T-helper 2 cell treated with Interferon-gamma antibody and Interleukin-4, amounts not matched to agents 5 μg/mL and 100 μg/mL, for 36 hours (primary cell): ENCODE measurements around the gene PRUNE2.

ENCODE experiments used
- DNase-seq: peaks from one replicate; pipeline ENCODE4 v3.0.0; 2021; ENCODE audit warnings: low spot score
- H3K27ac Mint-ChIP-seq: one replicate; pipeline ENCODE4 v1.8.0; 2021; ENCODE audit warnings: mild to moderate bottlenecking, mixed read lengths
- H3K27me3 Mint-ChIP-seq: one replicate; pipeline ENCODE4 v1.8.0; 2021; ENCODE audit warnings: low read depth, mixed read lengths
- H3K36me3 Mint-ChIP-seq: one replicate; pipeline ENCODE4 v1.8.0; 2021; ENCODE audit warnings: low read depth, mixed read lengths
- H3K4me1 Mint-ChIP-seq: one replicate; pipeline ENCODE4 v1.8.0; 2021; ENCODE audit warnings: low read depth, mixed read lengths
- H3K4me3 Mint-ChIP-seq: one replicate; pipeline ENCODE4 v1.8.0; 2022; ENCODE audit warnings: mild to moderate bottlenecking, moderate library complexity, mixed read lengths
- H3K9me3 Mint-ChIP-seq: one replicate; pipeline ENCODE4 v1.8.0; 2021; ENCODE audit warnings: mixed read lengths

PRUNE2 gene

GRCh38 chr9:76662476-76663281, 243.2 kb downstream of the PRUNE2 start:
- no peaks in the 10 kb centered on the region for H3K9me3 Mint-ChIP-seq
- H3K27me3 Mint-ChIP-seq = peaks cover 11% of the 10 kb centered on the region
- no peak for DNase-seq
- no peaks in the 10 kb centered on the region for H3K36me3 Mint-ChIP-seq
- H3K27ac Mint-ChIP-seq = no peak overlapping the region
- no peak overlapping the region for H3K4me3 Mint-ChIP-seq
- H3K4me1 Mint-ChIP-seq = peaks cover 19% of the 10 kb centered on the region

DNA sequence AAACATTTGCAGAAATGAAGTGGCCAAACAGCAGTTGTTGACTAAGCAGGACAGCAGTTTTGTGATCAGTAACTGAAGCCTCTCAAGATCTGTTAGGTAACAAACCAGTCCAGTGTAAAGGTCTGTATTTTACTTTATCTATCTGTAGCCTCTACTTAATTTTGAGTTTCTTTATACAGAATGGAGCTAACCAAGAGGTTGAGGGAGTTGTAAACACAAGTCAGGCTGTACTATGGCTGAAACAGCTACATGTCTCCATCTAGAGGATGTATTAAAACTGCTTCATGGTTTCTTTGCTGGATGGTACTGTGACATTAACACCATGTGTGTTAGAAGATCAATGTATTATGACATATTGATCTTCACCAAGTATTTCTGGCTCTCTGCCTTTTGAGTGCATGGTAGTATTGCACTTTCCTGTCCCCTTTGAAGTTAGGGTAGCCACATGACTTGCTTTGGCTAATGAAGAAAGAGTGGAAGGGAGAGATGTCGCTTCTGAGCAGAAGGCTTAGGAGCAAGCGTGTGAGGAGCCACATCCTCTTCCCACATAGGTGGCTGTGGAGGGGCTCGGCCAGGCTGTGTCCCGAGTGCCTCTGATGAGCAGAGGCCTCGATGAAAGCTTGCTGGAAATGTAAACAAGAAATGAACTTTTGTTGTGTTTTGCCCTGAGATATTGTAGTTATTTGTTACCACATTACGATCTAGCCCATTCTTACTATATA, 247.2 kb downstream of the PRUNE2 start:
- Mint-ChIP-seq H3K27me3 (peaks cover 4% of the 10 kb centered on the region), H3K36me3 (no peaks in the 10 kb centered on the region), H3K4me3 (no peak overlapping the region), H3K4me1 (peaks cover 45% of the 10 kb centered on the region), H3K27ac (no peak overlapping the region), H3K9me3 (no peaks in the 10 kb centered on the region)
- no peak for DNase-seq

DNA sequence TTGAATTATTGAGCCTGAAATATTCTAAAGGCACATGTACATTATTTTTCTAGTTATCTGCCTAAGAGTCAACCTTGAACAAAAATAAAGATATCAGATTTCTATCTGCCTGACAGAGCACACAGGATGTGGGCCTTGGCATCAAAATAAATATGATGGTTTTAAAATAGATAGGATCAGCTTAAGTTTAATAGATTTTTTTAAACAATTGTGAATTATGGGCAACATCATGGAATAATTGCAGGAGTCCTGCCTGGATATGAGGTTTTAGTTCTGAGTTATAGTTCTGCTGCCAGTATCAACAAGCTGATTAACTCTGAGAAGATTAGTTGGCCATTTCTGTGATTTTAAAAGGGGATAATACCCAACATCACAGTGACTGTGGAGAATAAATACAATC, 248.6 kb downstream of the PRUNE2 start:
- H3K4me1 Mint-ChIP-seq = peaks cover 45% of the 10 kb centered on the region
- no peak overlapping the region for H3K27ac Mint-ChIP-seq
- peaks cover 3% of the 10 kb centered on the region for H3K27me3 Mint-ChIP-seq
- H3K4me3 Mint-ChIP-seq = no peak overlapping the region
- H3K9me3 Mint-ChIP-seq = no peaks in the 10 kb centered on the region
- no peak for DNase-seq
- H3K36me3 Mint-ChIP-seq = no peaks in the 10 kb centered on the region

GRCh38 chr9:76655971-76656370, 249.9 kb downstream of the PRUNE2 start:
- H3K36me3 Mint-ChIP-seq = no peaks in the 10 kb centered on the region
- H3K9me3 Mint-ChIP-seq = no peaks in the 10 kb centered on the region

GRCh38 chr9:76655121-76655541, 250.8 kb downstream of the PRUNE2 start:
- no peaks in the 10 kb centered on the region for H3K27me3 Mint-ChIP-seq
- peaks cover 62% of the 10 kb centered on the region for H3K4me1 Mint-ChIP-seq
- peak; percentile 17 for DNase-seq
- H3K4me3 Mint-ChIP-seq = peak overlapping the region; percentile 53
- H3K36me3 Mint-ChIP-seq = no peaks in the 10 kb centered on the region
- H3K9me3 Mint-ChIP-seq = no peaks in the 10 kb centered on the region
- peak overlapping the region; percentile 75 for H3K27ac Mint-ChIP-seq

More at GRCh38 chr9:76655971-76656370, 249.9 kb downstream of the PRUNE2 start:
- Mint-ChIP-seq H3K27me3 (no peaks in the 10 kb centered on the region), H3K27ac (no peak overlapping the region), H3K4me1 (peaks cover 55% of the 10 kb centered on the region), H3K4me3 (no peak overlapping the region)
- DNase-seq = no peak

DNA sequence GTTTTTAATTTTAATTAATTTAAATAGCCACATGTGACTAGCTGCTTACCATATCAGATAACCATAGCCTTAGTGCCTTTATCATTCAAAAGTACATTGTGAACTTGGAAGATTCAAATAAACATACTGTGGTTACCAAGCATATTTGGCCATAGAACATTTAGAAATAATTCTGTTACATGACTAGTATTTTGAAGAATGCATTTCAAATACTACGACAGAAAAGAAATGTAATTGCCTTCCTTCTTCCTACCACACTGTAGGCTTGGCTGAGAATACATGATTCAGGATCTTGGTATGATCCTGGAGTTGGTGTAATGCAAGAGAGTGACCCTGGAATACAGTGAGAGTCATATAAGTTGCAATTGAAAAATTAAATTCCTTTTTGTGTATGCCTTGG, 251.3 kb downstream of the PRUNE2 start:
- DNase-seq = no peak
- Mint-ChIP-seq H3K4me1 (peaks cover 62% of the 10 kb centered on the region), H3K27me3 (no peaks in the 10 kb centered on the region), H3K36me3 (no peaks in the 10 kb centered on the region), H3K9me3 (no peaks in the 10 kb centered on the region), H3K27ac (peak overlapping the region; percentile 40), H3K4me3 (peak overlapping the region; percentile 52)

- no peak for DNase-seq
- H3K4me1 Mint-ChIP-seq = peaks cover 61% of the 10 kb centered on the region
- no peaks in the 10 kb centered on the region for H3K9me3 Mint-ChIP-seq
Observed at GRCh38 chr9:76654051-76654461, 251.9 kb downstream of the PRUNE2 start.

DNA sequence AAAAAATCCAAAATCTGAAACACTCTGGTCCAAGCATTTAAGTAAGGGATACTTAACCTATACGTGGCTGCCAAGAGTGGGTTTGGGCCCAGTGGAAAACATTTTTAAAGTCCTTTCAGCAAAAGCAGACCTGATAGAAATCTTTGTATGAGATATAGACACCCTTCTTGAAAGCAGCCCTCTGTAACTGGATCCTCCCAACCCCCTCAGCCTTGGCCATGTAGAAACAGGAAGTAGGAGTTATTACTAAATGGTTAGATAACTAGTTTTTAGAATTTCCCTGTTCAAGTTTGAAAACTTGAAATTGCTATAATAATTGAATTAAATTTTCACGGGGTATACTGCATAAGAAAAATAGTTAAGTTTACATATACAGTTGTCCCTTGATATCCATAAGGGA, 253.0 kb downstream of the PRUNE2 start:
- DNase-seq = no peak
- Mint-ChIP-seq H3K27ac (no peak overlapping the region), H3K36me3 (no peaks in the 10 kb centered on the region), H3K4me3 (no peak overlapping the region), H3K4me1 (peaks cover 56% of the 10 kb centered on the region), H3K27me3 (no peaks in the 10 kb centered on the region), H3K9me3 (no peaks in the 10 kb centered on the region)

More at GRCh38 chr9:76654051-76654461, 251.9 kb downstream of the PRUNE2 start:
- no peaks in the 10 kb centered on the region for H3K36me3 Mint-ChIP-seq
- H3K27me3 Mint-ChIP-seq = no peaks in the 10 kb centered on the region
- no peak overlapping the region for H3K27ac Mint-ChIP-seq
- no peak overlapping the region for H3K4me3 Mint-ChIP-seq

GRCh38 chr9:76651119-76651705, 254.7 kb downstream of the PRUNE2 start:
- peak overlapping the region; percentile 68 for H3K4me3 Mint-ChIP-seq
- peaks cover 3% of the 10 kb centered on the region for H3K27me3 Mint-ChIP-seq
- H3K36me3 Mint-ChIP-seq = no peaks in the 10 kb centered on the region
- peak overlapping the region; percentile 21 for H3K27ac Mint-ChIP-seq
- peaks cover 41% of the 10 kb centered on the region for H3K4me1 Mint-ChIP-seq
- no peak for DNase-seq
- H3K9me3 Mint-ChIP-seq = no peaks in the 10 kb centered on the region

DNA sequence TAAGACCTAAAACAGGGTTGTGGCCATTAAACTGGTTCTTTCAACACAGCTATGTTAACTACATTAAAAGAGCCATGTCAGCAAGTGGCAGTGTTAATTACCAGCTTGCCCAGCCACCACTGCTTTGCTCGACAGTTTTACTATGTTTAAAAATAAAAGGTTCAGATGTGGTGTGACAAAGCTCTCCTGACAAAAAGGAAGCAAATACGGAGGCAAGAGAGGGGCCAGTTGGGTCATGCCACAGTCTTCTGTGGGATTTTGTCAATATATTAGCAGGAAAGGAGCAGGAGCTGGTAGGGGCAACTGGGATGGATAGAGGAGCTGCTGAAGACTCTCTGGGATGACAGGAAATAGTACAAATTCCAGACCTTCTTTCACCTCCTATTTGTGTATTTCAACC, 255.2 kb downstream of the PRUNE2 start:
- Mint-ChIP-seq H3K4me3 (peak overlapping the region; percentile 68), H3K4me1 (peaks cover 39% of the 10 kb centered on the region), H3K27ac (no peak overlapping the region), H3K36me3 (no peaks in the 10 kb centered on the region), H3K27me3 (peaks cover 3% of the 10 kb centered on the region), H3K9me3 (no peaks in the 10 kb centered on the region)
- DNase-seq = no peak

DNA sequence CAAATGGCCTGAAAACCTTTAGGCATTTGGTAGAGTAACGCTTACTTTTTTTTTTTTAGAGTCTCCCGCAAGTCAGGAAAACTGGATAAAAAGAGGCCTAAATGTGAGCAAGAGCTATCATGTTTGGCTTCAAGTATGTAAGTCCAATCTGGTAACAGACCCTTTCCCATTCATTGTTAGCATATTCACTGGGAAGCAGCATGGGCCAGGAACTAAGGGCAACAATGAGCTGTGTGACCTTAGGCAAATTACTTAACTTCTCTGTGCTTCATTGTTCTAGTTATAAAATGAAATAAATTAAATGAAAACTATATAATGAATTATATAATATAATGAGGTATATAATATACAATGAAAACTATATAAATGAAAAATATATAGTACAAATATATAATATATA, 256.0 kb downstream of the PRUNE2 start:
- Mint-ChIP-seq H3K36me3 (no peaks in the 10 kb centered on the region), H3K4me3 (no peak overlapping the region), H3K4me1 (peaks cover 32% of the 10 kb centered on the region), H3K9me3 (no peaks in the 10 kb centered on the region), H3K27me3 (peaks cover 5% of the 10 kb centered on the region), H3K27ac (no peak overlapping the region)
- DNase-seq = no peak

DNA sequence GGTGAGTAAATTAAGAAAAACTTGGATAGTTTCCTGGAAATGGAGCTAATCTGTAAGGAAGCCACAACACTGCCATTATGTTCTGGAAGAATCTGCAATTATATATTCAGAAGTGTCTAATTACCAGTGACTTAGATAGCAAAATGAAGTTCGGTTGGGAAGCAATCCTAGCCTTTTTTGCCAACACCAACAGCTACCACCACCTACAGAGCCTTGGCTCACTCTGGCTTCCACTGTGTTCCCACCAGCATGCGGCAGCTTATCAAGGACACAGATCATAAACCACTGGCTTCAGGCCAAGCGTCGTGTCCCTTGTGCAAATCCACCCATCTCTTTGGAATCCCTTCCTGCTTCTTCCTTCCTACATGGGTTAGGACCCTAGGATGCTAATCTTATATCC, 259.7 kb downstream of the PRUNE2 start:
- H3K27me3 Mint-ChIP-seq = peaks cover 12% of the 10 kb centered on the region
- no peaks in the 10 kb centered on the region for H3K9me3 Mint-ChIP-seq
- no peak for DNase-seq
- no peak overlapping the region for H3K4me3 Mint-ChIP-seq
- no peaks in the 10 kb centered on the region for H3K36me3 Mint-ChIP-seq
- no peak overlapping the region for H3K27ac Mint-ChIP-seq
- H3K4me1 Mint-ChIP-seq = peaks cover 13% of the 10 kb centered on the region

DNA sequence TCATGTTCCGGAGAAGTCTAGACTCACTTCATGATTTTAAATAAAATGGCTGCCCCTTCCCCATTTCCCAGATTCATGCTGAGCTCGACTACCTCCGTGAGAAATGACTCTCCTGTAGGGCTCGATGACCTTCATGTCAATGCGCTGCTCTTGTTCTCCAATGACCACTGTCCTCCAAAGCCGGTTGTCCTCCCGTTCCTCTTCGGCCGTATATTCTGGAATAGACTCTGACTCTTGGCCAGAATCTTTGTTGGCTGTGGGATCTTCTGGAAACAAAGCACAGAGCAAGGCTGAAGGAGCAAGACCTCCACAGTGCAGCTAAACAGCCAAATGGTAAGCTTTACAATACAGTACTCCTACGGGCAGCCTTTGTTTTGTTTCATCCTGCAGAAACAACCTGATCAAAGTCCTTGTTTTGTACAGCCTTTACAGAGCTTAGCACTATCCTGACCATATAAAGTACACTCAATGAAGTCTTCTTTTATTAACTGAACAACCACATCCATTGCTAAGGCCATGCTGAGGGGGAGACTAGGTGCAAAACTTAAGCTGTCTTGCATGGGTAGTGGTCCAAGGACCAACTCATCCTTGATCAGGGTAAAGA, 261.2 kb downstream of the PRUNE2 start:
- H3K4me1 Mint-ChIP-seq = peaks cover 3% of the 10 kb centered on the region
- H3K4me3 Mint-ChIP-seq = no peak overlapping the region
- no peak overlapping the region for H3K27ac Mint-ChIP-seq
- H3K27me3 Mint-ChIP-seq = peaks cover 13% of the 10 kb centered on the region
- no peak for DNase-seq
- H3K9me3 Mint-ChIP-seq = no peaks in the 10 kb centered on the region
- H3K36me3 Mint-ChIP-seq = no peaks in the 10 kb centered on the region

- H3K4me1 Mint-ChIP-seq = peaks cover 3% of the 10 kb centered on the region
- no peak overlapping the region for H3K27ac Mint-ChIP-seq
- H3K27me3 Mint-ChIP-seq = peaks cover 13% of the 10 kb centered on the region
- no peaks in the 10 kb centered on the region for H3K36me3 Mint-ChIP-seq
- no peaks in the 10 kb centered on the region for H3K9me3 Mint-ChIP-seq
- no peak for DNase-seq
- H3K4me3 Mint-ChIP-seq = no peak overlapping the region
Observed at GRCh38 chr9:76644171-76644570, 261.7 kb downstream of the PRUNE2 start.
